ENCODE measurements around the gene SOCS6.

The SOCS6 gene

GRCh38 chr18:70288171-70288850 lies 534 bp upstream of the SOCS6 start:
- no peak for DNase-seq (ENCODE audit: low read depth, low spot score)
- H3K27ac ChIP-seq = peak overlapping the region; percentile 82

GRCh38 chr18:70289351-70290312 lies 787 bp downstream of the SOCS6 start:
- no peak for DNase-seq (ENCODE audit: low read depth, low spot score)
- peak overlapping the region; percentile 82 for H3K27ac ChIP-seq

GRCh38 chr18:70290482-70291294 lies 1.8 kb downstream of the SOCS6 start:
- H3K27ac ChIP-seq = peak overlapping the region; percentile 82
- DNase-seq (ENCODE audit: low read depth, low spot score) = no peak

- H3K27ac ChIP-seq = peak overlapping the region; percentile 82
- no peak for DNase-seq (ENCODE audit: low read depth, low spot score)
These were observed 2.4 kb downstream of the SOCS6 start for GRCh38 chr18:70291295-70291574.

- no peak for DNase-seq (ENCODE audit: low read depth, low spot score)
- H3K27ac ChIP-seq = no peak overlapping the region
These were observed 3.8 kb downstream of the SOCS6 start for GRCh38 chr18:70292628-70293027.

GRCh38 chr18:70293166-70293565 lies 4.3 kb downstream of the SOCS6 start:
- no peak for DNase-seq (ENCODE audit: low read depth, low spot score)

GRCh38 chr18:70294471-70295191 lies 5.8 kb downstream of the SOCS6 start:
- H3K27ac ChIP-seq = no peak overlapping the region
- no peak for DNase-seq (ENCODE audit: low read depth, low spot score)

More at GRCh38 chr18:70293166-70293565, 4.3 kb downstream of the SOCS6 start:
- H3K27ac ChIP-seq = no peak overlapping the region

GRCh38 chr18:70295192-70296188 lies 6.6 kb downstream of the SOCS6 start:
- no peak for DNase-seq (ENCODE audit: low read depth, low spot score)
- no peak overlapping the region for H3K27ac ChIP-seq

- no peak overlapping the region for H3K27ac ChIP-seq
- DNase-seq (ENCODE audit: low read depth, low spot score) = no peak
These were observed 7.4 kb downstream of the SOCS6 start for GRCh38 chr18:70296289-70296688.

GRCh38 chr18:70296781-70297180 lies 7.9 kb downstream of the SOCS6 start:
- H3K27ac ChIP-seq = no peak overlapping the region
- no peak for DNase-seq (ENCODE audit: low read depth, low spot score)

GRCh38 chr18:70299393-70299792 lies 10.5 kb downstream of the SOCS6 start:
- no peak overlapping the region for H3K27ac ChIP-seq
- DNase-seq (ENCODE audit: low read depth, low spot score) = no peak

- H3K27ac ChIP-seq = no peak overlapping the region
- no peak for DNase-seq (ENCODE audit: low read depth, low spot score)
These were observed 12.8 kb downstream of the SOCS6 start for GRCh38 chr18:70301667-70302066.

GRCh38 chr18:70308555-70309294 lies 19.9 kb downstream of the SOCS6 start:
- no peak overlapping the region for H3K27ac ChIP-seq
- DNase-seq (ENCODE audit: low read depth, low spot score) = no peak

- no peak for DNase-seq (ENCODE audit: low read depth, low spot score)
- no peak overlapping the region for H3K27ac ChIP-seq
These were observed 21.9 kb downstream of the SOCS6 start for GRCh38 chr18:70310560-70311320.

- no peak overlapping the region for H3K27ac ChIP-seq
- DNase-seq (ENCODE audit: low read depth, low spot score) = no peak
These were observed 22.9 kb downstream of the SOCS6 start for GRCh38 chr18:70311726-70312125.

- DNase-seq (ENCODE audit: low read depth, low spot score) = no peak
- no peak overlapping the region for H3K27ac ChIP-seq
These were observed 24.8 kb downstream of the SOCS6 start for GRCh38 chr18:70313640-70314039.

- no peak overlapping the region for H3K27ac ChIP-seq
These were observed 25.4 kb downstream of the SOCS6 start for GRCh38 chr18:70314151-70314782.

More at GRCh38 chr18:70314151-70314782, 25.4 kb downstream of the SOCS6 start:
- no peak for DNase-seq (ENCODE audit: low read depth, low spot score)

Measured in epithelial cell of prostate (primary cell).